SH-SY5Y (cell line): ENCODE measurements around the gene TTC21B.

Experiments
- GATA2 ChIP-seq: IDR thresholded peaks from 2 replicates; pipeline ENCODE4 v1.6.1; 2011; ENCODE audit warnings: mild to moderate bottlenecking, low read depth, low read length
- GATA3 ChIP-seq: IDR thresholded peaks from 2 replicates; pipeline ENCODE4 v1.6.1; 2011; ENCODE audit warnings: low read depth, mild to moderate bottlenecking, low read length, moderate library complexity

- TF ChIP-seq GATA2 (no peak), GATA3 (no peak)
Observed at GRCh38 chr2:165844216-165844615, 109.4 kb downstream of the TTC21B start.
